ENCODE data around the gene CCNJL. TPM values are rescaled to one million over a fixed set of nuclear protein-coding genes. Genes with fewer than 3 reads are reported as not detected.

The CCNJL gene
- total RNA-seq, 1 donor from 2014 or later: 16.6 TPM

DNA sequence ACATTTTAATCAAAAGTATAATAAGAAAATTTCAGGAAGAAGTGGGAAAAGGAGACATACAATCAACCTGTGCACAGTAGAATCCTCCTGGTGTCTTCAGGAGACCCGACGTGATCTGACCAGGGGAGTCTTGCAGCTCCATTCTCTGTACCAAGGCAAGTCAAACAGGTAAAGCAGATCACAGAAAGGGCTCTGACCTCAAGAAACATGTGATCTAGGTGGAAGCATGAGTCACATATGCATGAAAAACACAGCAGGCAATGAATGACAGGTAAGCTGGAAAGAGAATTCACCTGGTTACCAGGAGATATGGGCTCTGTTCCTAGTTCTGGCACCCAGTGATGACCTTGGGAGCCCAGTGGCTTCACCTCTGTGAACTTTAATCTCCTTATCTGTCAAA is 102.4 kb downstream of the CCNJL start:
- Histone ChIP-seq H3K4me1 (no peaks in the 10 kb centered on the region), H3K4me3 (no peak overlapping the region), H3K36me3 (no peaks in the 10 kb centered on the region), H3K9me3 (no peaks in the 10 kb centered on the region), H3K27me3 (no peaks in the 10 kb centered on the region), H3K27ac (no peak overlapping the region)
- TF ChIP-seq, protein P1, sequence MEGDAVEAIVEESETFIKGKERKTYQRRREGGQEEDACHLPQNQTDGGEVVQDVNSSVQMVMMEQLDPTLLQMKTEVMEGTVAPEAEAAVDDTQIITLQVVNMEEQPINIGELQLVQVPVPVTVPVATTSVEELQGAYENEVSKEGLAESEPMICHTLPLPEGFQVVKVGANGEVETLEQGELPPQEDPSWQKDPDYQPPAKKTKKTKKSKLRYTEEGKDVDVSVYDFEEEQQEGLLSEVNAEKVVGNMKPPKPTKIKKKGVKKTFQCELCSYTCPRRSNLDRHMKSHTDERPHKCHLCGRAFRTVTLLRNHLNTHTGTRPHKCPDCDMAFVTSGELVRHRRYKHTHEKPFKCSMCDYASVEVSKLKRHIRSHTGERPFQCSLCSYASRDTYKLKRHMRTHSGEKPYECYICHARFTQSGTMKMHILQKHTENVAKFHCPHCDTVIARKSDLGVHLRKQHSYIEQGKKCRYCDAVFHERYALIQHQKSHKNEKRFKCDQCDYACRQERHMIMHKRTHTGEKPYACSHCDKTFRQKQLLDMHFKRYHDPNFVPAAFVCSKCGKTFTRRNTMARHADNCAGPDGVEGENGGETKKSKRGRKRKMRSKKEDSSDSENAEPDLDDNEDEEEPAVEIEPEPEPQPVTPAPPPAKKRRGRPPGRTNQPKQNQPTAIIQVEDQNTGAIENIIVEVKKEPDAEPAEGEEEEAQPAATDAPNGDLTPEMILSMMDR (IDR thresholded peaks at IDR 0.05): no peak
- intact Hi-C loops (cut with DNase I): no loop called here
- DNase-seq: no peak
- no peak for ATAC-seq

DNA sequence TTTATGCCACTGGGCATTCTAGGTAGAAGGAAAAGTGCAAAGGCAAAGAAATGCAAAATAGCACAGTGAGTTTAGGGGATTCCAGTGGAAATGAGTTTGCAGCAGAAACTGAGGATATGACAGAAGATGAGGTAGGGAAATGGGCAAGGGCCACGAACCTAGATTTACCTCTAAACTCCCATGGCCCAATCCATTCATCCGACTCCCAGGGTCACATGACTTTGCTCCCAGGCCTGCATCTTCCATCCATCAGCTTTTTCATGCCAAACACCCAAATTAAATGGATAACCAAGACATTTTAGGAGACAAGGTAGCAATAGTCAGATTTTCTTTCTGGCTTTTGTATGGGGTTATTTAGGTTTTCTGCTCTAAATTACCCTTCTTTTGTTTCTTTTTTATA is 105.3 kb downstream of the CCNJL start:
- intact Hi-C loops (cut with DNase I): no loop called here
- H3K4me1 ChIP-seq: no peaks in the 10 kb centered on the region
- H3K4me3 ChIP-seq: no peak overlapping the region
- no peak overlapping the region for H3K27ac ChIP-seq
- no peaks in the 10 kb centered on the region for H3K27me3 ChIP-seq
- TF ChIP-seq, protein P1 (IDR thresholded peaks at IDR 0.05): no peak
- DNase-seq (no peak), ATAC-seq (no peak)
- H3K36me3 ChIP-seq: no peaks in the 10 kb centered on the region
- no peaks in the 10 kb centered on the region for H3K9me3 ChIP-seq

Other genes with a start within 250 kb of the CCNJL start
- 26.7 TPM for gene PWWP2A, start 193.1 kb downstream of the CCNJL start, total RNA-seq
- gene FABP6, start 83.1 kb downstream of the CCNJL start, total RNA-seq: not detected
- gene C1QTNF2, start 58.1 kb upstream of the CCNJL start, total RNA-seq: 2.2 TPM
- gene FAM200C, start 87.5 kb upstream of the CCNJL start, total RNA-seq: 2.8 TPM
- 49.2 TPM for gene SLU7, start 106.5 kb upstream of the CCNJL start, total RNA-seq
- gene PTTG1, start 109.3 kb upstream of the CCNJL start, total RNA-seq: 5.6 TPM